Cardiac muscle cell (in vitro differentiated cells and primary cell): ENCODE results near the gene TCF12. TPM values are rescaled to one million over a fixed set of nuclear protein-coding genes. Genes with fewer than 3 reads are reported as not detected.

ENCODE experiments used
- DNase-seq, 2 donors: peaks; one replicate each; pipeline versions ENCODE4 v3.0.0 to v3.0.0-alpha.2; 2010 to 2017; ENCODE audit warnings: low read depth in 1 of 2, low spot score in 1 of 2
- H3K27ac ChIP-seq: fragments of 200-600 bp; sonication (generic); 2 replicates; pipeline ENCODE4 v1.5.1; 2016
- H3K27me3 ChIP-seq: fragments of 200-600 bp; sonication (generic); 2 replicates; pipeline ENCODE4 v1.6.0; 2016; ENCODE audit warnings: control low read depth
- H3K36me3 ChIP-seq: fragments of 200-600 bp; sonication (generic); 2 replicates; pipeline ENCODE4 v1.5.1; 2016; ENCODE audit warnings: control low read depth
- H3K4me1 ChIP-seq: fragments of 200-600 bp; sonication (generic); 2 replicates; pipeline ENCODE4 v1.8.1; 2017; ENCODE audit warnings: low read depth, mild to moderate bottlenecking, mixed run types
- H3K4me3 ChIP-seq: fragments of 200-600 bp; sonication (generic); 2 replicates; pipeline ENCODE4 v1.5.1; 2016; ENCODE audit warnings: mild to moderate bottlenecking
- H3K9me3 ChIP-seq: fragments of 200-600 bp; sonication (generic); 2 replicates; pipeline ENCODE4 v1.5.1; 2017; ENCODE audit warnings: low read depth, mild to moderate bottlenecking, control low read depth
- CTCF ChIP-seq: IDR thresholded peaks from 2 replicates; pipeline ENCODE4 v1.5.1; 2012; ENCODE audit warnings: low read depth, mild to moderate bottlenecking, low read length
- polyA plus RNA-seq: library from polyadenylated mRNA; unstranded; fragments of >200 nt; fragmentation: Nextera tagmentation; extraction: Ambion mirVana; gene quantifications from 2 replicates; pipeline ENCODE4 v1.2.1, GENCODE V29; 2016
- total RNA-seq: library from RNA; depleted of rRNA; stranded (reverse); fragments of >200 nt; gene quantifications from 2 replicates; pipeline ENCODE4 v1.2.3, GENCODE V29; 2016

TCF12 gene
- total and polyA plus RNA-seq, 2 experiments from 2014 or later, result 42.6 to 137 TPM

- no peak for TF ChIP-seq CTCF
- Histone ChIP-seq H3K27ac (no peak overlapping the region), H3K4me3 (no peak overlapping the region)
Observed at GRCh38 chr15:56985856-56986255, 67.4 kb downstream of the TCF12 start.

GRCh38 chr15:56987286-56987685 is 68.8 kb downstream of the TCF12 start:
- no peaks in the 10 kb centered on the region for H3K27me3 ChIP-seq
- no peak overlapping the region for H3K27ac ChIP-seq
- TF ChIP-seq CTCF, result no peak
- H3K4me3 ChIP-seq, result no peak overlapping the region
- no peak for DNase-seq
- H3K36me3 ChIP-seq, result no peaks in the 10 kb centered on the region
- no peaks in the 10 kb centered on the region for H3K9me3 ChIP-seq
- peaks cover 26% of the 10 kb centered on the region for H3K4me1 ChIP-seq

More at GRCh38 chr15:56985856-56986255, 67.4 kb downstream of the TCF12 start:
- Histone ChIP-seq H3K4me1 (peaks cover 26% of the 10 kb centered on the region), H3K36me3 (no peaks in the 10 kb centered on the region), H3K27me3 (no peaks in the 10 kb centered on the region), H3K9me3 (no peaks in the 10 kb centered on the region)
- no peak for DNase-seq

GRCh38 chr15:56988219-56988618 is 69.8 kb downstream of the TCF12 start:
- no peak for DNase-seq
- H3K4me3 ChIP-seq, result no peak overlapping the region
- TF ChIP-seq CTCF, result no peak
- no peak overlapping the region for H3K27ac ChIP-seq
- no peaks in the 10 kb centered on the region for H3K9me3 ChIP-seq
- H3K27me3 ChIP-seq, result no peaks in the 10 kb centered on the region
- no peaks in the 10 kb centered on the region for H3K36me3 ChIP-seq
- peaks cover 26% of the 10 kb centered on the region for H3K4me1 ChIP-seq

GRCh38 chr15:56989411-56989924 is 71.0 kb downstream of the TCF12 start:
- peaks cover 26% of the 10 kb centered on the region for H3K4me1 ChIP-seq
- DNase-seq, result peak in 1 of 2 donors; percentile 12
- no peak overlapping the region for H3K4me3 ChIP-seq
- H3K36me3 ChIP-seq, result peaks cover 7% of the 10 kb centered on the region
- H3K27ac ChIP-seq, result peak overlapping the region; percentile 48
- H3K9me3 ChIP-seq, result no peaks in the 10 kb centered on the region
- no peak for TF ChIP-seq CTCF
- no peaks in the 10 kb centered on the region for H3K27me3 ChIP-seq

- H3K27me3 ChIP-seq, result no peaks in the 10 kb centered on the region
- H3K4me3 ChIP-seq, result no peak overlapping the region
- DNase-seq, result no peak
- peaks cover 7% of the 10 kb centered on the region for H3K36me3 ChIP-seq
- H3K9me3 ChIP-seq, result no peaks in the 10 kb centered on the region
- H3K27ac ChIP-seq, result no peak overlapping the region
- TF ChIP-seq CTCF, result no peak
- peaks cover 26% of the 10 kb centered on the region for H3K4me1 ChIP-seq
Observed at GRCh38 chr15:56991017-56991416, 72.6 kb downstream of the TCF12 start.
